ENCODE results near the gene VARS1. TPM values are rescaled to one million over a fixed set of nuclear protein-coding genes. Genes with fewer than 3 reads are reported as not detected.

The VARS1 gene
- total RNA-seq, 1 donor from 2014 or later = 77.4 TPM

DNA sequence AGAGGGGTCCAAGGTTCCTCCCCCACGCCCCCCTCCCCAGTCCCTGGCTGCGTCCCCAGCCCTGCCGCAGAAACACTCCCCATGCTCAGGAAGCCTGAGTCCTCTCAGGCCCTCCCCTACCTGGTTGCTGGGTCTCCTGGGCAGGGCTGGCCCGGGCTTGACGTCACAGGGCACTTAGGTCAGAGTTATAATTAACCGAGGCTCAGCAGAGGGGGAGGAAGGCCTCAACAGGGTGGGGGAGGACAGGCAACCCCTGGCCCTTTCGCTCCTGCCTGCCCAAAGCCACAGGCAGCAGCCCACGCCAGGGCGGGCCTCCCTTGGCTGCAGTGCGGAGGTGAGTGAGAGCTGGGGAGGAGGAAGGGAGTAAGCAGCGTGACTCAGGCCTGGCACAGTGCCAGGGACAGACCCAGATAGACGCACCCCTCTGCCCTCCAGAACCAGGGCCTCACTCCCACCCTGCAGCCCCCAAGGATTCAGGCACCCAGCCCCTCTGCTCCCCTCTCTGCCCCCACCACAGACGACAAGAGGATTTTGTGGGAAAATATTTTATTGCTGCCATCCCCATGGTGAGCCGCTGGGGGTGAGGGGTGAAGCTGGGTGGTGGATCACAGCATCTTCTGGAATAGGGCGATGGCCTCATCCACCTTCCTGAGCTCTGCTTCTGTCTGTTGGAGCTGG, 18.4 kb downstream of the VARS1 start, which contains the start of gene VWA7:
VWA7 (minus strand) TSS at position 340 of the 678 bp plus-strand sequence. CDS start 549 bp downstream, outside the sequence.
- intact Hi-C loops (cut with micrococcal nuclease) = loop anchor here (1.0 kb wide), 2 partner anchors 17 to 74 kb away; partner anchors contain the start of gene ABHD16A

DNA sequence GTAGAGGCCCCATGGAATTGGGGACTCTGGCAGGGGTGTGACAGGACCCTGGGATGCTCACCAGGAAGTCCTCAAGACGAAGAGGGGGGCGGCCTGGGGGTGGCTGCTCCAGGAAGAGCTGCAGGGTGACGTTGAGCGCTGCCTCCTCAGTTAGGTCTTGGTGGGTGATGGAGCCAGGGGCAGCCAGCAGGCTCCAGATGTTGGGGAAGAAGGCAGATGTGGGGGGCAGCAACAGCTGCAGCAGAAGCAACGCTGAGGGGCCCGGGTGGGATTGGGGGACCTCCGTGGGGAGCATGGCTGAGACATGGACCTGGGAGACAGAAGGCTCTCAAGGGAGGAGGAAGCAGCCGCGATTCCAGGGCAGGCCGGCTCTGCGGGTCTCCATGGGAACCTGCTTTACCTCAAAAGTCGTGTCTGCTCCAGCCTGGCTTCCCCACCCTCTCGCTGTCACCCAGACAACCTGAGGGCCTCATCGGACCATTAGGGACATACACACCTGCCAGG, 19.0 kb downstream of the VARS1 start:
- intact Hi-C loops (cut with micrococcal nuclease) = no loop called here

DNA sequence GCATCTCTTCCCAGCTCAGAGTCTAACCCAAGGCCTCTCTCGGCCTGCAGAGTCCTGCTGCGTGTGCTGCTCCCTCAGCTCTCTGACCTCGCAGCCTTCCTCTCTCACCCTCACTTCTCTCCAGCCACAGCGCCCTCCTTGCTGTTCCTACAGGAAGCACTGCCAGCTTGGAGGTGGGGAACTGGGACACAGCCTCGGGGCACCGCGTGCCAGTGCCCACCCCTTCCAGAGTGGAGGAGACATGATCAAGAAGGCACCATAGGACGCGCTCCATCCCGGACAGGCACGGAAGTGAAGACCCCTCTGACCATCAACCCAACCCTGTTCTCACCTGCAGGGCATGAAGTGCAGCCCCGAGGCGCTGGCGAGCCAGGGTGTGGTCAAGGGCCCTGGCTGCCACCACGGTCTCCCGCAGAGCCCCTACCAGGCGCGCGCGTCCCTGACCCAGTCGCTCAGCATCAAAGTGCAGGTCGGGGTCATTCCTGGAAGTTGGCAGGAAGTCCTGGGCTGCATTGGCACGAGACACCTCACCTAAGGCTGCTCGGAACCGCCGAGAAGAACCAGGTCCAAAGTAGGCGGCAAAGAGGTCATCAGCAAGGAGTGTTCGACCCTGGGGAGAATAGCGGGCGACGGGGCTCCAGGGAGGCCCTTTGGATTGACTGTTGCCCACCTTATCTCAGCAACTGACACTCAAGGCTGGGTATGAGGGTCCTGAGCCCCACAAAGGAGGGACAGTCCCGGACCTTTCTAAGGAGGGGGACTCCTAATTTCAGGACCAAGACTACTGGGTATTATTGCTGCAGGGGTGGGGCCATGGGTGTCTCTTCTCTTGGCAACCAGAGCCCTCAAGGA, 19.7 kb downstream of the VARS1 start:
- intact Hi-C loops (cut with micrococcal nuclease) = no loop called here

DNA sequence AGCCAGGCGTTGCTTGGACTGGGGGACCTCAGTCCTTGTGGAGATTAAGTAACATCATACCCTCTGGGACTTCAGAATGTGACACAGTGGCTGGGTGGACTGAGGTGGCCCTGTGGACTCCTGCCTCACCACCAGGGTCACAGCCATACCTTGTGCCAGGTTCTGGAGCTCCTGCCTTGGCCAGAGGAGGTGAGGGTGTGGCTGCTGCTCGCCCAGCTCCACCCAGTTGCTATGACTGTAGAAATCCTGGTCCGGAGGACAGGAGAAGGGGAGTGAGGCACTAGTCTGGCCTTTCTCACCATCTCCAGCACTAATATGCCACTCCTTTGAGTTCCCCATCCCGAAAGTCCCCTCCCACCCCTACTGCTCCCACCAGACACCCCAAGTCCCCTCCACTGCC, 20.4 kb downstream of the VARS1 start:
- intact Hi-C loops (cut with micrococcal nuclease) = no loop called here

DNA sequence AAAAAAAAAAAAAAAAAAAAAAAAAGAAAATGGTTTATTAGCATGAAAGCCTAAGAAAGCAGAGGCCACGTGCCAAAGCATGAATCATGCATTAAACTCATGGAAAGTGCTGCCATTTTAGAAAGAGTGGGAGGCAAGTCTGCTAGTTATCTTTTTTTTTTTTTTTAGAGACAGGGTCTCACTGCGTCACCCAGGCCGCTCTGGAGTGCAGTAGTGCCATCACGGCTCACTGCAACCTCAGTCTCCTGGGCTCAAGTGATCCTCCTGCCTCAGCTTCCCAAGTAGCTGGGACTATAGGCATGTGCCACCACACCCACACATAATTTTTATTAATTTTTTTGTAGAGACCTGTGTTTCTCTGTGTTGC, 23.6 kb downstream of the VARS1 start:
- intact Hi-C loops (cut with micrococcal nuclease) = loop anchor here (1.0 to 5.0 kb wide), 2 partner anchors 35 kb away; partner anchors contain the start of gene LSM2

DNA sequence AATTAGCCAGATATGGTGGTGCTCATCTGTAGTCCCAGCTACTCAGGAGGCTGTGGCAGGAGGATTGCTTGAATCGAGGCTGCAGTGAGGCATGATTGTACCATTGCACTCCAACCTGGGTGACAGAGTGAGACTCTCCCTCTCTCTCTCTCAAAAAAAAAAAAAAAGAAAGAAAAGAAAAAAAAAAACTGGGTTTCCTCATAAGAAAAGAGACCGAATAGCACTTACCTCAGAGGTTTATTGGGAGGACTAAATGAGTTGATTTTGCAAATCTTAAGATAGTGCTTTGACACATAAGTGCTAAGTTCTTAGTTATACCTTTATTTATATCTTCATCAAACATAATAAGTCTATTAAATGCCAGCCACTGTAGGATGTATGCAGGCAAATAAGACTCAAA, 24.7 kb downstream of the VARS1 start:
- intact Hi-C loops (cut with micrococcal nuclease) = loop anchor here (5.0 kb wide), 1 partner anchor 36 kb away; the partner anchor contains the start of gene LSM2

DNA sequence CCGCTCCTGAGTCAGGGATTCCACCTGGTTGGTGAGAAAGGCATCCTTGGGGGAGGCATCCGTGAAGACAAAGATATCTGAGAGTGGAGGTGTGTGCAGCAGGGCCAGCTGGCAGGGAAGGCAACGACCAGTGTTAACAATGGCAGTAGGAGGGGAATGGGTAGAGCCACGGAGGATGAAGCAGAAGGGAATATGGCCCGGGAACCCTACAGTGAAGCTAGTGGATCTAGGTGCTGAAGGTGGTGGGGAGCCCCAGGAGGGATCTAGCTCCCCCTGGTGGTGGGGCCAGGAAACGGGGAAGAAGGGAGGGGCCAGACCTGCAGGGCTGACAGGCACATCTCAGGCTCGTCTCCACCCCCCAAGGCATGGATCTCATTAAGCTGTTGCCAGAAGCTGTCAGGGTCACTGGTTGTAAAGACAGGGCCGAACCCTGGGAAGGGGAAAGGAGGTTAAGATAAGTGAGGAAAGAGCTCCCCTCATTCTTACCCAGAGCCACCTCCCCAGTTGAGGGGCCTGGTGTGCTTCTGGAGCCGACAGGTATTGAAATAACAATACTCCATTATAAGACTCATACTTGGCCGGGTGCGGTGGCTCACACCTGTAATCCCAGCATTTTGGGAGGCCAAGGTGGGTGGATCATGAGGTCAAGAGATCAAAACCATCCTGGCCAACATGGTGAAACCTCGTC, 25.7 kb downstream of the VARS1 start:
- intact Hi-C loops (cut with micrococcal nuclease) = loop anchor here (1.0 to 5.0 kb wide), 5 partner anchors 31 to 89 kb away; partner anchors contain the start of genes DDAH2, HSPA1B, LSM2 and LY6G5C

DNA sequence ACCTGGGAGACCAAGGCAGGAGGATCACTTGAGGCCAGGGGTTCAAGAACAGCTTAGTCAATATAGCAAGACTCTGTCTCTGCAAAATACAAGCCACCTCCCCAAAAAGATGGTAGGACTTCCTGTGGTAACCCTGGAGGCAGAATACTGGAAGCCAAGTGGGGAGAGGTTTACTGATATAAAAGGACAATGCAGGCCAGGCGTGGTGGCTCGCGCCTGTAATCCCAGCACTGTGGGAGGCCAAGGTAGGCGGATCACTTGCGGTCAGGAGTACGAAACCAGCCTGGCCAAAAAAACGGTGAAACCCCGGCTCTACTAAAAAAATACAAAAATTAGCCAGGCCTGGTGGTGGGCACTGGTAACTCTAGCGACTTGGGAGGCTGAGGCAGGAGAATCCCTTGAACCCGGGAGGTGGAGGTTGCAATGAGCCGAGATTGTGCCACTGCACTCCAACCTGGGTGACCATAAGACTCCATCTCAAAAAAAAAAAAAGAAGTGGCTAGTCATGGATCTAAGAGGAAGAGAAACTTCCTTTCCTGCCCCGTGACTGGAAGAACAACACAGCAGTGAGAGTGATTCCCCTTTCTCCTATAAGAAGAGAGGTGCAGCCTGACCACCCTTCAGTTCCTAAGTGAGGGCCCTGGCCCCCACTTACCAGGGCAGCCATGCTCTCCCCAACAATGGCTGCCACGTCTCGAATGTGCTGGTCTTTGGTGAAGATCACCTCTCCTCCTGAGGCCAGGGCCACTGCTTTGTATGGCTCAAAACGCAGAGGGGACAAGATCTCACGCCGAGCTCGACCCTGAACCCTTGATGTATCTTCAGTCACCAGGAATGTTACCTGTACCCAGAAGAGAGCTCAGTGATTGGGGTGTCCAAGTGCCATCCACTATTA, 26.9 kb downstream of the VARS1 start:
- intact Hi-C loops (cut with micrococcal nuclease) = loop anchor here (1.0 to 2.0 kb wide), 4 partner anchors 30 to 87 kb away; partner anchors contain the start of genes DDAH2, HSPA1B and LY6G5C

DNA sequence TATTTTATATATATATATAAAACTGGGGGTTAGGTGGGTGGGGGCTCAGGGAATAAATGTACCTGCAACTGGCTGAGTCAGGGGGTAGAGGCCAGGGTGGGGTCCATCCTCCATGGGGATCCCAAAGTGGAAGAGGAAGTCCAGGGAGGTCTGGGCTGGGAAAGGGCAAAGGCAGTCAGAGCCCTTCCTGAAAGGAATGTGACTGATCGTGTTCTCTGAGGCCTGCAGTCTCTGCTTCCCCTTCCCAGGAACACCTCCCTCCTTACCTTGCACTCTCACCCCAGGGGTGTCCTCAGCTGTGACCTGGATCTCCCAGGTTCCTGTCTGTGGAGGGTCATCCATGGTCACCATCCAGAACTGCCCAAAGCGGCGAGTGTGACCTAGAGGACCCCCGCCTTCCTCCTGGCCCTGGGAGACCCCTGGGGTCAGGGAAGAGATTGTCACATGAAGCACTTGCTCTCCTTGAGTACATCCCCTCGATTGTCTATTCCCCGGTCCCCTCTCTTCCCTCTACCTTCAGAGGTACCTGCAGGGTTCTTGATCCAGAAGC, 28.4 kb downstream of the VARS1 start:
- intact Hi-C loops (cut with micrococcal nuclease) = no loop called here

DNA sequence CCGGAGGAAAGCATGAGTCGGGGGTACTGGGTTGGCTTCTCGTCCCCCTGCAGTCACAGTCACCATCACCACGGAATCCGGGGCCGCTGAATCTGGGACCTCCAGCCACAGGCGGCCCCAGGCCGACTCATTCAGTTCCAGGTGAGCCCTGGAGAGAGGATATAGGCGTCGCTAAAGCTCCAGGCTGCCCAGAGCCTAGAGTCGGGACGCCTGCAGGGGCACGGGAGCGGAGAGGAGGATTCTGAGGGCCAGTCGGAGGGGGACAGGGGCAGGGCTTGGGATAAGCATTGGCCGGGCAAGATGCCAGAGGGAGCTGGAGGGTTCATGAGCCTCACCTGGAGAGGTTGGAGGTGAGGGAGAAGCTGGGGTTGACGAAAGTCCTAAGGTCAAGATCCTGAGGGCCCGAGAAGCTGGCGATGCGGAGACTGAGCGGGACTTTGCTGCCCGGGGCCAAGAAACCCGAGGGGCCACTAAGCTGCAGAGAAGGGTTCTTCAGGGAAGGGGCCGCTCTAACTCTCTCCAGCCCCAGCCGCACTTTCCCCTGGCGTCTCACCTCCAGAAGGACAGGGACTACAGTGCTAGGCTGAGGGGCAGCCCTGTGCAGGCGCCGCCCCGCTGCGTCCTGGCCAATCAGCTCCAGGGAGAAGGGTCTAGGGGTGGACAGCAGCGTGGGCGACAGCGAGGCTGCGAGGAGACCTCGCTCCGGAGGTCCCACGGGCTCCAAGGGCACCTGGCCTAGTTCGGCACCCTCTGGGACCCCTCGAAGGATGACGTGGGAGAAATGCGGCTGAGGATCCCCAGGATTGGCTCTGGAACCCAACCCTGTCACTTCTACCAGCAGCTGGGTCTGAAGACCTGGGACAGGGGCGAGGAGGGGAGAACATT, 29.4 kb downstream of the VARS1 start:
- intact Hi-C loops (cut with micrococcal nuclease) = no loop called here

DNA sequence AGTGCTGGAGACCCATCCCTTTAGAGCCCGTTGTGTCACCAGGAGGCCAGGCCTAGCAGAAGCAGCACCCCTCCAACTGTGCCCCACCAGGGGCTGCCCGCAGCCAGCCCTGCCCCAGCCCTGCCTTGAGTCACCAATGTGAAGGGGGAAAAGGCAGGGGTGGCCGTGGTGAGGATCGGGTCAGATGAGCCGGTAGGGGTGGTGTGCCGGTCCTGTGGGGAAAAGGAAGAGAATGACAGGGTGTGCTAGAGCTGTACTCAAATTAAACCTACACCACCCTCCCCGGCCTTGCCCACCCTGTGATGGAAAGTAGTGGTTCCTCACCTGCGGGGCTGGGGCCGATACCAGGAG, 30.0 kb downstream of the VARS1 start:
- intact Hi-C loops (cut with micrococcal nuclease) = no loop called here

DNA sequence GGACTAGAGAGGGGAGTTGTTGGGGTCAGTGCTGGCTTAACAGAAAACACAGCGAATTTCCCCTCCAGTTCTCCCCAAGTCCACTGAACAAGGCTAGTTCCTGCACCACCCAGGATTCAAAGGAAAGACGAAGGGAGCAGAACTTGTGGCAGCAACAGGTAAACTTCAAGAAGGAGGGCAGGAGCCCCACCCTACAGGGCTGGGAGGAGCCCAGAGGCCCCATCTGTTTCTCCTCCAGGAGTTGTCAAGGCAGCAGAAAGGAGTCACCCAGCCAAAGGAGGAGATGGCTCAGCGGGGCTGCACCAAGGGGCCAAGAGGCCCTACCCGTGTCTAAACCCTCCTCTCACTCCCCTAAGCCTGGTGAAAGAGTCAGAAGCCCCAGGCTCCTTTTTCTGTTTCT, 31.4 kb downstream of the VARS1 start:
- intact Hi-C loops (cut with micrococcal nuclease) = no loop called here

DNA sequence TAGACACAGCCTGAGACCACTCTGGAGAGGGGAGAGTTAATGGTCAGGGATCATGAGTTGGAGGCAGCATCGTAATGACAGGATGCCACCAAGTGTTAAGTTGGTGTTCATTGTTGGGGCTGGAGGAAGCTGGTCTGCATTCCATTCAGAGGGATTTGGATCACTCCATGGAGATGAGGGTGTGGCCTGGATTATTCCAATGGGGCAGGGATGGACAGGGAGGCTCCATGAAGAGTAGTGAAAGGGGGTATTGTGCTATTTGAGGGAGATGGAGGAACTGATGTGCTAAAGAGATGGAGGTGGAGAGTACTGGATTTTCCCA, 32.0 kb downstream of the VARS1 start:
- intact Hi-C loops (cut with micrococcal nuclease) = no loop called here

DNA sequence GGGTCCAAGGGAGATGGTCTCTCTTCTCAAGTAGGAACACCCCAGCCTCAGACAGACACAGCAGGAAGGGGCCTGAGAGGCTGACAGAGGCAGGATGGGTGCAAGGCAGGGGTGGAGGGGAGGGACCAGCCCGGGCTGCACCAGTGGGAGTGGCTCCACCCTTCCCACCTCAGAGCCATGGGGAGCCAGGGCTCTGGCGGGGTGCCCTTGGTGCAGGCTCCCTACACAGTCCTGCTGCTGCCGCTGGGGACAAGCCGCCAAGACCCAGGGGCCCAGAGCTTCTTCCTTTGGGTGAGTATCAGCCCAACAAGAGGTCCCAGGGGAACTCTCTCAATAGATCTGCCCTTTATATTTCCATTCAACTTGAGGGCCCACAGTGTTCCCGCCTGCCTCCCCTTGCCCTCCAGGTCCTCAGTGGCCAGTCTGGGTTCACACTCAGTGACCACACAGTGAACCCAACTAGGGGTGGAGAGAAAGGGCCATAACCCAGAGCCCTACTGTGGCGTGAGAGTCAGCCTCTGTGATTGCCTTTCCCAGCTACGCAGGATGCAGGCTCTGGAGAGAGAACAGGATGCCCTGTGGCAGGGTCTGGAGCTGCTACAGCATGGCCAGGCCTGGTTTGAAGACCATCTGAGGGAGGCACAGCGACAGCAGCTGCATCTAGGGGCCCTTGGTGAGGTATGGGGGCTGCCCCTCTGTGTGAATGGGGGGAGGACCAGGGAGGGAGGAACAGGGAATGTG, 32.5 kb downstream of the VARS1 start:
- intact Hi-C loops (cut with micrococcal nuclease) = no loop called here

DNA sequence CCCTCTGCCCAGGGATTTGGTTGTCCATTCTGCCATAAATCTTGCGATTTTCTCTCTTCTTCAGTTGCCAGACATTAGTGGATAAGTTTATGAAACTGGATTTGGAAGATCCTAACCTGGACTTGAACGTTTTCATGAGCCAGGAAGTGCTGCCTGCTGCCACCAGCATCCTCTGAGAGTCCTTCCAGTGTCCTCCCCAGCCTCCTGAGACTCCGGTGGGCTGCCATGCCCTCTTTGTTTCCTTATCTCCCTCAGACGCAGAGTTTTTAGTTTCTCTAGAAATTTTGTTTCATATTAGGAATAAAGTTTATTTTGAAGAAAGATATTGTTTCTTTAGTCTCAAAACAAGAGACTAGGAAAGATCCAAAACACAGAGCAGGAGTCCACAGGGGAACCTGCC, 33.2 kb downstream of the VARS1 start, which contains the start of gene SAPCD1:
SAPCD1 (plus strand) TSS at position 301 of the 400 bp plus-strand sequence. CDS start 399 bp downstream, outside the sequence.
- intact Hi-C loops (cut with micrococcal nuclease) = no loop called here

DNA sequence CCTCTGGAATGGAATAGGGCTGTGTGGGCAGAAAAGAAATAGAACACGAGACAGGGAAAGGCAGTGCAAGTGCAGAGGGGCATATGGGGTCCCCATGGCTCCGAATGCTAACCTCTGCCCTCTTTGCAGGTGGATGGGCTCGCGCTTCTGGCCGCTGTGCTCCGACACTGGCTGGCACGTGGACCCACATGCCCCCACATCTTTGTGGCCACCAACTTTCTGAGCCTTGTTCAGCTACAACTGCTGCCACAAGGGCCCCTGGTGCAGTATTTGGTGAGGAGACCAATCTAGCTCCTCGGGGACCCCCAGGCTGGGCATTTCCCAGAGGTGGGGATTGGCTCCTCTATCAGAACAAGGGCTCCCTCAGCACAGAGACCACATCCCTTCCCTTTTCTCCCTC, 34.2 kb downstream of the VARS1 start:
- intact Hi-C loops (cut with micrococcal nuclease) = no loop called here

DNA sequence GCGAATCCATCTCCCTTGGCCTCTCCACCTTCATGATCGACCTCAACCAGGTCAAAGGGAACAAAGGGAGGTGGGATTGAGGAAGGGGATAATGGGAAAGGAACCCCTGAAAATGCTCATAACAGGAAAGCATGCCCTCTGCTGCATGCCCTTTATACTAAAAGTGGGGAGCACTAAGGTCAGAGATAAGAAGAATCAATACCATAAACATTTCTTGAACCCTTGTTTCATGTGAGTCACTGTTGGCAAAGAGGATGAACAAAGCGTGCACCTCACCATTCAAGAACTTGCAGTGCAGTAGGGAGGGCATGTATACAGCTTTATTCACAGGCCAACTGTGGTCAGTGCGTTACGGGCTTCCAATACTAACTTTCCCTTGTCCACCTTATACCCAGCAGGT, 34.8 kb downstream of the VARS1 start:
- intact Hi-C loops (cut with micrococcal nuclease) = no loop called here

DNA sequence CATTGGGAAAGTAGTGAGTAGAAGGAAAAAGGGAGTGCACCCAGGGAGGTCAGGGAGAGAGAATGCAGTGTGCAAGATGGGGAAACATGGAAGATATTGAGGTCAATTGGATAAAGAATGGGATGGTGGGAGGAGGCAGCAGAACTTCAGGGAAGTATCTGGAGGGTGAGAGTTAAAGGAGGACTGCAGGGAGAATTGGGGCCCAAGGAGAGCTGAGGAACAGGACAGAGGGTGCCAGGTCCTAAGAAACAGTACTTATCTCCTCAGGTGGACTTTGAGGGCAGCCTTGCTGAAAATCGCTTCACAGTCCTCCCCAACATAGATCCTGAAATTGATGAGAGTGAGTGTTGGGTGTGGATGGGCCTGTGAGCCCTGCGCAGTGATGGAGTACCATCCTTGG, 37.3 kb downstream of the VARS1 start:
- intact Hi-C loops (cut with micrococcal nuclease) = no loop called here

Measured in T-helper 1 cell treated with Interleukin-12 subunit alpha and Interleukin-12 subunit beta and Interleukin-4 antibody, amounts not matched to agents 30 ng/mL and 1 ng/mL, for 36 hours (primary cell).